Type B pancreatic cell (in vitro differentiated cells): Measurements from ENCODE around the gene NUP50. TPM values are rescaled to one million over a fixed set of nuclear protein-coding genes. Genes with fewer than 3 reads are reported as not detected.

Experiments used
- DNase-seq: peaks from one replicate; pipeline ENCODE4 v3.0.0; 2021; ENCODE audit warnings: mixed read lengths; ENCODE audit not compliant: unreplicated experiment; ENCODE audit errors: extremely low spot score
- H3K27ac Mint-ChIP-seq: 2 replicates; pipeline ENCODE4 v1.8.0; 2021; ENCODE audit warnings: mild to moderate bottlenecking, mixed read lengths
- H3K27me3 Mint-ChIP-seq: 2 replicates; pipeline ENCODE4 v1.8.0; 2021; ENCODE audit warnings: mixed read lengths
- H3K36me3 Mint-ChIP-seq: 2 replicates; pipeline ENCODE4 v1.8.0; 2021; ENCODE audit warnings: mixed read lengths
- H3K4me1 Mint-ChIP-seq: one replicate; pipeline ENCODE4 v1.8.0; 2021; ENCODE audit warnings: mixed read lengths; ENCODE audit not compliant: unreplicated experiment
- H3K4me3 Mint-ChIP-seq: 2 replicates; pipeline ENCODE4 v1.8.0; 2021; ENCODE audit warnings: mild to moderate bottlenecking, mixed read lengths
- H3K9me3 Mint-ChIP-seq: 2 replicates; pipeline ENCODE4 v1.8.0; 2021; ENCODE audit warnings: mixed read lengths
- CTCF ChIP-seq: fragments of 200-600 bp; sonication (generic); conservative IDR thresholded peaks from 2 replicates; pipeline ENCODE4 v1.5.0; 2021; ENCODE audit warnings: antibody characterized with exemption, mild to moderate bottlenecking
- total RNA-seq: library from RNA; stranded (reverse); gene quantifications from 2 replicates; pipeline ENCODE4 v1.2.1, GENCODE V29; 2021; ENCODE audit warnings: low replicate concordance

The NUP50 gene
- total RNA-seq, 1 donor from 2014 or later: 83.6 TPM

GRCh38 chr22:45151503-45151902, 12.2 kb upstream of the NUP50 start:
- no peak overlapping the region for H3K27ac Mint-ChIP-seq
- no peaks in the 10 kb centered on the region for H3K9me3 Mint-ChIP-seq
- no peak for DNase-seq
- no peak overlapping the region for H3K4me3 Mint-ChIP-seq
- no peak for TF ChIP-seq CTCF
- peaks cover 23% of the 10 kb centered on the region for H3K36me3 Mint-ChIP-seq
- H3K4me1 Mint-ChIP-seq: peaks cover 4% of the 10 kb centered on the region
- no peaks in the 10 kb centered on the region for H3K27me3 Mint-ChIP-seq

GRCh38 chr22:45154383-45154782, 9.3 kb upstream of the NUP50 start:
- Mint-ChIP-seq H3K27ac (no peak overlapping the region), H3K36me3 (peaks cover 22% of the 10 kb centered on the region), H3K27me3 (no peaks in the 10 kb centered on the region), H3K9me3 (no peaks in the 10 kb centered on the region), H3K4me1 (peaks cover 24% of the 10 kb centered on the region), H3K4me3 (no peak overlapping the region)
- TF ChIP-seq CTCF: no peak
- DNase-seq: no peak

GRCh38 chr22:45155050-45155840, 8.5 kb upstream of the NUP50 start:
- Mint-ChIP-seq H3K36me3 (peaks cover 20% of the 10 kb centered on the region), H3K4me1 (peaks cover 32% of the 10 kb centered on the region), H3K27ac (no peak overlapping the region), H3K27me3 (no peaks in the 10 kb centered on the region), H3K9me3 (no peaks in the 10 kb centered on the region), H3K4me3 (no peak overlapping the region)
- DNase-seq: no peak
- no peak for TF ChIP-seq CTCF

- Mint-ChIP-seq H3K27ac (no peak overlapping the region), H3K27me3 (no peaks in the 10 kb centered on the region), H3K4me3 (no peak overlapping the region), H3K9me3 (no peaks in the 10 kb centered on the region), H3K36me3 (peaks cover 20% of the 10 kb centered on the region), H3K4me1 (peaks cover 45% of the 10 kb centered on the region)
- no peak for DNase-seq
- no peak for TF ChIP-seq CTCF
These were observed 5.8 kb upstream of the NUP50 start for GRCh38 chr22:45157907-45158306.

- Mint-ChIP-seq H3K36me3 (peaks cover 12% of the 10 kb centered on the region), H3K4me1 (peaks cover 46% of the 10 kb centered on the region)
- peak; percentile 34 for TF ChIP-seq CTCF
These were observed 3.9 kb upstream of the NUP50 start for GRCh38 chr22:45159652-45160462.

More at GRCh38 chr22:45159652-45160462, 3.9 kb upstream of the NUP50 start:
- Mint-ChIP-seq H3K27ac (peak overlapping the region; percentile 99), H3K4me3 (peak overlapping the region; percentile 69), H3K9me3 (no peaks in the 10 kb centered on the region), H3K27me3 (no peaks in the 10 kb centered on the region)
- no peak for DNase-seq
